Testis (tissue), 3 donors: ENCODE results near the gene ZNF790. TPM values are rescaled to one million over a fixed set of nuclear protein-coding genes. Genes with fewer than 3 reads are reported as not detected.

ENCODE experiments used
- DNase-seq: peaks from one replicate; pipeline ENCODE4 v3.0.0-alpha.2; 2019
- H3K27ac ChIP-seq, 2 donors: fragments of 200-600 bp; sonication (generic); one replicate each; pipeline ENCODE4 v1.5.1; 2019
- H3K27me3 ChIP-seq: fragments of 200-600 bp; sonication (generic); one replicate; pipeline ENCODE4 v1.5.1; 2019
- H3K36me3 ChIP-seq: fragments of 200-600 bp; sonication (generic); one replicate; pipeline ENCODE4 v1.5.1; 2017; ENCODE audit warnings: low read depth; ENCODE audit errors: missing control alignments
- H3K4me1 ChIP-seq: fragments of 200-600 bp; sonication (generic); one replicate; pipeline ENCODE4 v1.5.1; 2019
- H3K4me3 ChIP-seq, 2 donors: fragments of 200-600 bp; sonication (generic); one replicate each; pipeline ENCODE4 v1.5.1; 2017 to 2019
- H3K9me3 ChIP-seq: fragments of 200-600 bp; sonication (generic); one replicate; pipeline ENCODE4 v1.5.1; 2017
- POLR2A ChIP-seq: fragments of 450-650 bp; IDR thresholded peaks from one replicate; pipeline ENCODE4 v1.6.1; 2017; ENCODE audit warnings: antibody characterized with exemption, mild to moderate bottlenecking, moderate library complexity
- WGBS, 2 donors: methylation state at CpG; one replicate each; pipeline ENCODE4 v1.1.5; 2018; 5-methylcytosine and 5-hydroxymethylcytosine counted together
- intact Hi-C: fragments of 100-400 bp; cut with DNase I; formaldehyde crosslinking; loops from one replicate; pipeline ENCODE4 v1.15.1; 2023; ENCODE audit warnings: low total_unique reads
- polyA plus RNA-seq: library from polyadenylated mRNA; stranded (reverse); fragments of 350-450 nt; fragmentation: Illumina TruSeq; extraction: RNeasy Lipid Tissue Mini Kit (QIAGEN cat#74804); gene quantifications from one replicate; pipeline ENCODE4 v1.2.3, GENCODE V29; 2014; ENCODE audit warnings: low read depth, low replicate concordance; ENCODE audit not compliant: insufficient read depth
- small RNA-seq, 2 donors: library from RNA; depleted of rRNA; stranded (forward); fragments of <200 nt; gene quantifications; one replicate each; pipeline ENCODE3, GENCODE V24; 2016
- total RNA-seq, 2 donors: library from RNA; depleted of rRNA; stranded (reverse); fragments of >200 nt; gene quantifications; one replicate each; pipeline ENCODE4 v1.2.3, GENCODE V29; 2016
- TF ChIP-seq, protein P1 (sequence below), 3 experiments: fragments of 450-650 bp in 2 of 3; fragments of 200-600 bp in 1 of 3; sonication (generic) in 1 of 3; IDR thresholded peaks; one replicate each; pipeline ENCODE4 v1.5.1; 2016 to 2019; ENCODE audit warnings: antibody characterized with exemption in 3 of 3, mild to moderate bottlenecking in 2 of 3, moderate library complexity in 1 of 3

The ZNF790 gene
- total and polyA plus RNA-seq, 3 donors from 2014 or later: 7.4 to 16.9 (median 9.3) TPM

DNA sequence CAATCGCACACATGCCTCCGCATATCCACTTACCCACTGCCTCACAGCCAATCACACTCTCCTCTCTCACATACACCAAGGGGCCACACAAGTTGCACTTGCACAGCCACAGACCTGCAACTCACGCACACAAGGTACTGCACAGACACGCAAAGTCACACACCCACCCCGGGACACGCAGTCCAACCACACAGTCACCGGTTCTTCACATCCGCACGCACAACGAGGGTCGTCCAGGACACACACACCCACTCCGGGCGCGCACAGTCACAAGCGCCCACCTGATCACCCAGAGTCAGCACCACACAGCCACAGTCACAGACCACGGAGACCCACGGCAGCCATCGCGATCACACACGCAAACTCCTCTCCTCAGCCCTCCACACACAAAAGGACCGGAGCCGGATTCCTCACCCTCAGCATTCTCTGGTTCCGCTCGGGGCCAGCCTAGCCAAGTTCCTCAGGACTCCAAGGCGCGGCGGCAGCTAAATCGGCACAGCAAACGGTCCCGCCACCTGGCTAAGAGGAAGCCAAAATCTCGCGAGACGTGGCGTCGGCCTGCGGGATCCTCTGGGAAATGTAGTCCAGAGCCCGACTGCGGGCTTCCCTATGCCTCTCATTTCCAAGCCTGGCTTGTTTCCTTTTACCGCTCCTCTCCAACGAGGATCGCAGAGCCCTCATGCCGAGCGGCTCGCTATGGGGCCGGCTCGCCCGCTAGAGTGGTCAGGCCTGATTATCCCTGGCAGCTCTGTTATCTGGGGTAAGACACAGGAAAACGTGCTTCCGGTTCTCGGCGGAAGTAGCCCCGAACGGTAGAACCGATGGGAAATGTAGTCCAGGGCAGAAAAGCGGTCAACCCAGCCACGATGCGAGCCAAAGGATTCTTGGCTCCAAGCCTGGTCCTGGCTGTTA, 65.6 kb downstream of the ZNF790 start, which contains the start of gene ZNF850:
Gene ZNF850 (minus strand): TSS at position 497 of the 912 bp plus-strand sequence. CDS start 10,201 bp downstream, outside the sequence.
- Histone ChIP-seq H3K27ac (peak within 1 kb of the TSS; percentile 76 to 89), H3K9me3 (no peaks in the 10 kb centered on the region), H3K4me3 (peak within 1 kb of the TSS; percentile 78 to 84), H3K27me3 (no peaks in the 10 kb centered on the region), H3K36me3 (no peaks in the 10 kb centered on the region), H3K4me1 (peaks cover 3% of the 10 kb centered on the region)
- intact Hi-C loops: loop anchor here (10.0 kb wide), 1 partner anchor 718 kb away; the partner anchor contains the start of genes THAP8 and WDR62
- 0% methylated on average over 26 to 57 of the region's 57 CpGs for WGBS, 2 donors
- DNase-seq: peak; percentile 98
- TF ChIP-seq, protein P1, sequence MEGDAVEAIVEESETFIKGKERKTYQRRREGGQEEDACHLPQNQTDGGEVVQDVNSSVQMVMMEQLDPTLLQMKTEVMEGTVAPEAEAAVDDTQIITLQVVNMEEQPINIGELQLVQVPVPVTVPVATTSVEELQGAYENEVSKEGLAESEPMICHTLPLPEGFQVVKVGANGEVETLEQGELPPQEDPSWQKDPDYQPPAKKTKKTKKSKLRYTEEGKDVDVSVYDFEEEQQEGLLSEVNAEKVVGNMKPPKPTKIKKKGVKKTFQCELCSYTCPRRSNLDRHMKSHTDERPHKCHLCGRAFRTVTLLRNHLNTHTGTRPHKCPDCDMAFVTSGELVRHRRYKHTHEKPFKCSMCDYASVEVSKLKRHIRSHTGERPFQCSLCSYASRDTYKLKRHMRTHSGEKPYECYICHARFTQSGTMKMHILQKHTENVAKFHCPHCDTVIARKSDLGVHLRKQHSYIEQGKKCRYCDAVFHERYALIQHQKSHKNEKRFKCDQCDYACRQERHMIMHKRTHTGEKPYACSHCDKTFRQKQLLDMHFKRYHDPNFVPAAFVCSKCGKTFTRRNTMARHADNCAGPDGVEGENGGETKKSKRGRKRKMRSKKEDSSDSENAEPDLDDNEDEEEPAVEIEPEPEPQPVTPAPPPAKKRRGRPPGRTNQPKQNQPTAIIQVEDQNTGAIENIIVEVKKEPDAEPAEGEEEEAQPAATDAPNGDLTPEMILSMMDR (IDR thresholded peaks at IDR 0.05): peak in 1 of 3 experiments; percentile 10
- TF ChIP-seq POLR2A: no peak

DNA sequence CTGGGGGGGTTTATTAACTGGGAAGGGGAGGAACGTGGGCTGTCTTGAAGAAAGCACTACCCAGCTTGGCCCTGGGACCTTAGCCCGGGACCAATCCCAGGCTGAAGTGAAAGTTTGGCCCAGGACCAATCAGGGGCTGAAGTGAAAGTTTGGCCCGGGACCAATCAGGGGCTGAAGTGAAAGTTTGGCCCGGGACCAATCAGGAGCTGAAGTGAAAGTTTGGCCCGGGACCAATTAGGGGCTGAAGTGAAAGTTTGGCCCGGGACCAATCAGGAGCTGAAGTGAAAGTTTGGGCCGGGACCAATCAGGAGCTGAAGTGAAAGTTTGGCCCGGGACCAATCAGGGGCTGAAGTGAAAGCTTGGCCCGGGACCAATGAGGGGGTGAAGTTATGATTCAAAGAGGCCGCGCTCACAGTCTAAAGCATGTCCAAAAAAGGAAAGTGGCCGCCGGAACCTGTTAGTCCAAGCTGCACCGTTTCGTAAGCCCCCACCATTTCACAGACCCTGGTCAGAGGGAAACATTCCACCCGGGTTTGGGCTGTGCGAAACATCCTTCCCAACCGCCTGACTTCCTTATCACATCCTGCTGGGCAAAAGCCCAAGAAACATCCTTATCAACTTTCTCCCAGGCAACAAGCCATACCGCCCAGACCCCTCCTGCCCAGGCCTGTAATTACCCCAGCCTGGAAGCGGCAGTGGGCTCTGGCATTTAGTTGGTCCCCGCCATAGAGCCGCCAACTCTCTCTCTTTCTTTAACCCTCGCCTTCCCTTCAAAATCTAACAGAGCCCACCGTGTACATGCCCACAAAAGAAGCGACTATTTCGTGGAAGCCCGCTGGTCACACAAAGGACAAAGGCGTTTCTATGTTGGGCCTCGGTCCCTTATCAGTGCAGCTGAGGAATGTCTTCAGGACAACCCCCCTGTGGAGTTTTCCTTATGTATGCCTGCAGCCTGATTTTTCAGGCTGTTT, 66.6 kb downstream of the ZNF790 start:
- Histone ChIP-seq H3K27me3 (no peaks in the 10 kb centered on the region), H3K4me1 (peaks cover 3% of the 10 kb centered on the region), H3K9me3 (no peaks in the 10 kb centered on the region), H3K4me3 (peak overlapping the region; percentile 78 to 84), H3K27ac (peak overlapping the region; percentile 76 to 89), H3K36me3 (no peaks in the 10 kb centered on the region)
- intact Hi-C loops: loop anchor here (10.0 kb wide), 1 partner anchor 717 kb away; the partner anchor contains the start of genes THAP8 and WDR62
- peak; percentile 92 for DNase-seq
- TF ChIP-seq POLR2A: no peak
- TF ChIP-seq, protein P1 (IDR thresholded peaks at IDR 0.05): no peak
- 1% methylated on average over 29 of the region's 29 CpGs for WGBS, 2 donors

Small RNAs within 50 kb of the gene (small RNA-seq; reads per million reads assigned to genes)
- gene RF00019: 0 reads per million in 2 donors

Other genes starting within 250 kb of the ZNF790 start
- 10 to 100 TPM; 21.7 to 26.8 TPM for gene ZNF382, start 233.1 kb downstream of the ZNF790 start, total RNA-seq
- gene ZNF382, start 233.1 kb downstream of the ZNF790 start, polyA plus RNA-seq: 5.9 TPM
- gene ZNF461, start 171.6 kb downstream of the ZNF790 start, total RNA-seq: 10 to 100 TPM; 10.2 to 12.8 TPM
- gene ZNF461, start 171.6 kb downstream of the ZNF790 start, polyA plus RNA-seq: 13.0 TPM
- gene ZNF567, start 150.8 kb downstream of the ZNF790 start, total RNA-seq: 10 to 100 TPM in 1 of 2 donors, 1 to 10 TPM in 1; 9.8 to 17.0 TPM
- 17.9 TPM for gene ZNF567, start 150.8 kb downstream of the ZNF790 start, polyA plus RNA-seq
- gene ZNF850, start 65.6 kb downstream of the ZNF790 start, total RNA-seq: 10 to 100 TPM; 10.6 to 17.8 TPM
- 4.1 TPM for gene ZNF850, start 65.6 kb downstream of the ZNF790 start, polyA plus RNA-seq
- gene ZNF345, start 12.5 kb upstream of the ZNF790 start, total RNA-seq: 10 to 100 TPM in 1 of 2 donors, 1 to 10 TPM in 1; 9.5 to 14.4 TPM
- gene ZNF345, start 12.5 kb upstream of the ZNF790 start, polyA plus RNA-seq: 14.3 TPM
- gene ZNF829, start 77.9 kb upstream of the ZNF790 start, total RNA-seq: 10 to 100 TPM; 10.5 to 19.9 TPM
- gene ZNF829, start 77.9 kb upstream of the ZNF790 start, polyA plus RNA-seq: 12.1 TPM
- 10 to 100 TPM in 1 of 2 donors, 1 to 10 TPM in 1; 9.9 to 13.3 TPM for gene ZNF568, start 77.9 kb upstream of the ZNF790 start, total RNA-seq
- 8.1 TPM for gene ZNF568, start 77.9 kb upstream of the ZNF790 start, polyA plus RNA-seq
- 10 to 100 TPM; 17.7 to 17.8 TPM for gene ZNF420, start 240.0 kb upstream of the ZNF790 start, total RNA-seq
- gene ZNF420, start 240.0 kb upstream of the ZNF790 start, polyA plus RNA-seq: 17.6 TPM